ENCODE data around the gene DDHD1.
"Not testable (repeated sequence)": the region's sequence is repeated elsewhere in the genome, so short reads cannot be mapped to it uniquely, and the experiment has no call there.

The DDHD1 gene

GRCh38 chr14:53103636-53104340 is 49.3 kb downstream of the DDHD1 start:
- no peak for DNase-seq

- DNase-seq = no peak
Observed at GRCh38 chr14:53093206-53093605, 59.9 kb downstream of the DDHD1 start.

- DNase-seq = no peak
Observed at GRCh38 chr14:53090853-53091252, 62.3 kb downstream of the DDHD1 start.

GRCh38 chr14:53084954-53085353 is 68.2 kb downstream of the DDHD1 start:
- not testable (repeated sequence) for DNase-seq

GRCh38 chr14:53064475-53064874 is 88.6 kb downstream of the DDHD1 start:
- no peak for DNase-seq

- no peak for DNase-seq
Observed at GRCh38 chr14:53062856-53063255, 90.3 kb downstream of the DDHD1 start.

GRCh38 chr14:53060046-53060445 is 93.1 kb downstream of the DDHD1 start:
- DNase-seq = no peak

- DNase-seq = peak; percentile 55
Observed at GRCh38 chr14:53055003-53055402, 98.1 kb downstream of the DDHD1 start.

GRCh38 chr14:53054457-53054856 is 98.7 kb downstream of the DDHD1 start:
- no peak for DNase-seq

- DNase-seq = no peak
Observed at GRCh38 chr14:53048631-53049030, 104.5 kb downstream of the DDHD1 start.

- no peak for DNase-seq
Observed at GRCh38 chr14:53047307-53048069, 105.6 kb downstream of the DDHD1 start.

- no peak for DNase-seq
Observed at GRCh38 chr14:53044486-53044885, 108.6 kb downstream of the DDHD1 start.

GRCh38 chr14:53043027-53043581 is 110.0 kb downstream of the DDHD1 start:
- DNase-seq = no peak

GRCh38 chr14:53042480-53042879 is 110.6 kb downstream of the DDHD1 start:
- no peak for DNase-seq

- DNase-seq = no peak
Observed at GRCh38 chr14:53041067-53041466, 112.1 kb downstream of the DDHD1 start.

- DNase-seq = no peak
Observed at GRCh38 chr14:53038629-53039028, 114.5 kb downstream of the DDHD1 start.

GRCh38 chr14:53037016-53037415 is 116.1 kb downstream of the DDHD1 start:
- DNase-seq = no peak

- DNase-seq = no peak
Observed at GRCh38 chr14:53035336-53036210, 117.5 kb downstream of the DDHD1 start.

GRCh38 chr14:53034688-53035230 is 118.4 kb downstream of the DDHD1 start:
- DNase-seq = no peak

GRCh38 chr14:53034036-53034435 is 119.1 kb downstream of the DDHD1 start:
- DNase-seq = no peak

GRCh38 chr14:53032838-53033390 is 120.2 kb downstream of the DDHD1 start:
- DNase-seq = no peak

GRCh38 chr14:53032161-53032803 is 120.8 kb downstream of the DDHD1 start:
- DNase-seq = no peak

Measured in NCI-H345 (cell line).